Measurements from ENCODE around the gene PRELID1. TPM values are rescaled to one million over a fixed set of nuclear protein-coding genes. Genes with fewer than 3 reads are reported as not detected.

Gene PRELID1
- total RNA-seq, 2 donors from 2014 or later: 157 to 165 TPM

GRCh38 chr5:177311723-177312648 lies 8.4 kb downstream of the PRELID1 start, which contains the start of gene MXD3:
Gene MXD3 (minus strand): TSS chr5:177311898. CDS start chr5:177311830, 68 bp downstream.
- H3K27ac Mint-ChIP-seq: peak within 1 kb of the TSS; percentile 90
- H3K27me3 Mint-ChIP-seq (ENCODE audit: insufficient read depth): peaks cover 3% of the 10 kb centered on the region
- WGBS, 2 experiments (ENCODE audit: insufficient coverage in 1 of 2, insufficient read length in 1 of 2): 0% methylated on average over 12 to 78 of the region's 78 CpGs
- no peaks in the 10 kb centered on the region for H3K4me1 ChIP-seq (ENCODE audit: control insufficient read depth, insufficient read depth, low read length)
- H3K36me3 Mint-ChIP-seq (ENCODE audit: low read depth): peaks cover 8% of the 10 kb centered on the region
- H3K9me3 Mint-ChIP-seq: no peaks in the 10 kb centered on the region
- peak within 1 kb of the TSS; percentile 57 for H3K9ac ChIP-seq (ENCODE audit: extremely low read depth, low read length, poor library complexity, severe bottlenecking)
- H3K4me3 ChIP-seq (ENCODE audit: low read length): peak within 1 kb of the TSS; percentile 83
- H3K27ac ChIP-seq (ENCODE audit: low read depth, low read length): peak within 1 kb of the TSS; percentile 91
- H3K9me3 ChIP-seq (ENCODE audit: control insufficient read depth, low read length): no peaks in the 10 kb centered on the region
- DNase-seq: peak; percentile 99
- H3K4me1 Mint-ChIP-seq: peaks cover 11% of the 10 kb centered on the region
- no peaks in the 10 kb centered on the region for H3K27me3 ChIP-seq (ENCODE audit: control insufficient read depth, insufficient read depth, low read length, poor library complexity, severe bottlenecking)
- peak within 1 kb of the TSS; percentile 65 for H3K4me3 Mint-ChIP-seq
- TF ChIP-seq CTCF (conservative IDR thresholded peaks at IDR 0.05): no peak
- peaks cover 8% of the 10 kb centered on the region for H3K36me3 ChIP-seq (ENCODE audit: control insufficient read depth, insufficient read depth, low read length)

DNA sequence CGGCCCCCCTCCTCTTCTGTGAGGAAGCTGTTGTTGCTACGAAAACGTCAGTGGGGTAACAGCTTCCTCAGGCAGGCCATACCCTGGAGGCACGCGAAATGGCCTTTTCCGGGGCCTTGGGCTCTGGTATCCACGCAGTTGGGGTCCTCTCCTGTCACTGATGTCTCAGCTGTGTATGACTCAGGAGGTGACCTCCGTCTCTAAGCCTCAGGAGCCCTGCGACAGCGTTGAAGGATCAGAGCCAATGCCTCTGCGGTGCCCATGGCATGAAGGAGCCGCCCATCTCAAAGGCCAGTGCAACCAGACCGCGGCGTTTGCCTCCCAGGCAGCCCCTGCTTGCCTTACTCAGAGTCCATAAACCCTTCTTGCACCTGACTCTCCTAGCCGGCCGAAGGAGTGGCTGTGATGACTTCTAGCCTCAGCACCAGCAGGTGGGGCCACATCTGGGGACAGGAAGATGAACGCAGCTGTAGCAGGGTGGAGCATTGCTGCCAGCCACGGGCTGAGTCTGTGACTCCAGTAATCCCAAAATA lies 9.1 kb downstream of the PRELID1 start:
- H3K27ac ChIP-seq (ENCODE audit: low read depth, low read length): no peak overlapping the region
- 13 to 14% methylated on average over 18 to 19 of the region's 19 CpGs for WGBS, 2 experiments (ENCODE audit: insufficient coverage in 1 of 2, insufficient read length in 1 of 2)
- peak overlapping the region; percentile 65 for H3K4me3 Mint-ChIP-seq
- peak overlapping the region; percentile 81 for H3K27ac Mint-ChIP-seq
- H3K4me3 ChIP-seq (ENCODE audit: low read length): peak overlapping the region; percentile 83
- no peaks in the 10 kb centered on the region for H3K4me1 ChIP-seq (ENCODE audit: control insufficient read depth, insufficient read depth, low read length)
- peaks cover 10% of the 10 kb centered on the region for H3K36me3 Mint-ChIP-seq (ENCODE audit: low read depth)
- H3K9me3 ChIP-seq (ENCODE audit: control insufficient read depth, low read length): no peaks in the 10 kb centered on the region
- H3K27me3 Mint-ChIP-seq (ENCODE audit: insufficient read depth): peaks cover 3% of the 10 kb centered on the region
- H3K27me3 ChIP-seq (ENCODE audit: control insufficient read depth, insufficient read depth, low read length, poor library complexity, severe bottlenecking): no peaks in the 10 kb centered on the region
- peaks cover 11% of the 10 kb centered on the region for H3K4me1 Mint-ChIP-seq
- no peak for TF ChIP-seq CTCF (conservative IDR thresholded peaks at IDR 0.05)
- H3K9me3 Mint-ChIP-seq: no peaks in the 10 kb centered on the region
- peak overlapping the region; percentile 34 for H3K9ac ChIP-seq (ENCODE audit: extremely low read depth, low read length, poor library complexity, severe bottlenecking)
- H3K36me3 ChIP-seq (ENCODE audit: control insufficient read depth, insufficient read depth, low read length): peaks cover 4% of the 10 kb centered on the region
- DNase-seq: peak; percentile 87

DNA sequence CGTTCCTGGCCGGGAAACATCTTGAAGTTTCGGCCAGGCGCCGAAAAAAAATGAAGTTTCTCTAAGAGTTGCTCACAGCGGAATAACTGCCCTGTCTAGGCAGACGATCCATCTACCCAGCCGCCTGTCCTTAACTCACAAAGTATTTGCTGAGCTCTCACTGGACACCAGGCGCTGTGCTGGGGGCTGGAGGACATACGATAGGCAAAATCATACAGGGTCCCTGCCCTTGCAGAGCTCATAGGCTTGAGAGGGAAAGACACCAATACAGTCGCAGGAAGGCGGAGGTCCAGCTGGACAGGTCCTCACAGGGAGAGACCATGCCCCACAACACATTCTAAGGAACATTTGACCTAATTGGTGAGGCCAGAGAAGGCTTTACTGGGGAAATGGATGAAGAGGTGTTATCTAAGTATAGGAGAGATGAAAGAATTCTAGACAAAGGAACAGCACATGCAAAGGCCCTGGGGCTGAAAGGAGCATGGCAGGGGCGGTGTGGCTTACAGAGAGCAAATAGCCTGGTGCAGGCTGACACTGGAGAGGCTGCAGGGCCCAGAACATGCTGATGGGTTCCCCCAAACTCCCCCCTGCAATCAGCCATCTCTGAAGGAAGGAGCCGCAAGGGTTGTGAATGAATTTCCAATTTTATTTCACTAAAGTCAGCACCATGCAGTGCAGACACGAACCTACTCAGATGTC lies 10.1 kb downstream of the PRELID1 start:
- H3K4me3 Mint-ChIP-seq: no peak overlapping the region

More for the DNA sequence above, 10.1 kb downstream of the PRELID1 start:
- no peak overlapping the region for H3K9ac ChIP-seq (ENCODE audit: extremely low read depth, low read length, poor library complexity, severe bottlenecking)
- H3K27ac ChIP-seq (ENCODE audit: low read depth, low read length): no peak overlapping the region
- H3K4me3 ChIP-seq (ENCODE audit: low read length): no peak overlapping the region
- H3K4me1 Mint-ChIP-seq: peaks cover 17% of the 10 kb centered on the region
- peaks cover 3% of the 10 kb centered on the region for H3K27me3 Mint-ChIP-seq (ENCODE audit: insufficient read depth)
- no peaks in the 10 kb centered on the region for H3K9me3 ChIP-seq (ENCODE audit: control insufficient read depth, low read length)
- no peak for TF ChIP-seq CTCF (conservative IDR thresholded peaks at IDR 0.05)
- no peak for DNase-seq
- H3K27me3 ChIP-seq (ENCODE audit: control insufficient read depth, insufficient read depth, low read length, poor library complexity, severe bottlenecking): no peaks in the 10 kb centered on the region
- WGBS, 2 experiments (ENCODE audit: insufficient coverage in 1 of 2, insufficient read length in 1 of 2): 88 to 95% methylated on average over 11 to 15 of the region's 15 CpGs
- no peaks in the 10 kb centered on the region for H3K4me1 ChIP-seq (ENCODE audit: control insufficient read depth, insufficient read depth, low read length)
- H3K36me3 Mint-ChIP-seq (ENCODE audit: low read depth): peaks cover 10% of the 10 kb centered on the region
- peaks cover 3% of the 10 kb centered on the region for H3K36me3 ChIP-seq (ENCODE audit: control insufficient read depth, insufficient read depth, low read length)
- H3K9me3 Mint-ChIP-seq: no peaks in the 10 kb centered on the region
- H3K27ac Mint-ChIP-seq: no peak overlapping the region
